ENCODE results near the gene GABRE. TPM values are rescaled to one million over a fixed set of nuclear protein-coding genes. Genes with fewer than 3 reads are reported as not detected.
A peak's percentile ranks its signal among the peaks of the same experiment; 100 is the strongest.

Gene GABRE
- total and polyA plus RNA-seq, 12 donors, result 2.8 to 77.8 (median 34.0) TPM

DNA sequence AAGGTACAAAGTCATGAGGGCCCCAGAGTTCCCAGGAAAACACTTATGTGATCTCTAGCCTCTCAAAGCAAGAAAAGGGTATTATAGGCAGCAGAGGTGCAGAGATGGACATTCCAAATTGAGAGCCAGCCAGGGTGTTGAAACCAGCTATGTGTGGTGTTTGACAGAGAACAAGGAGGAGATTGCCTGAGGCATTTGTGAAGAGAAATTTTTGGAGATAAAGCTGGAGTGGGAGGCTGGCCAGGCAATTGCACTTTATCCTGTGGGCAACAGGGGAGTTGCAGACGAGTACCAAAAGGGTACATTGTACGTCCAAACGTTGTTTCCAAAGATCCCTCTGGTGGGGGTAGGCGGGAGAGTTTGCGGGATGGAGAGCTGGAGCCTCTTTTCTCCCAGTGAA is 2.5 kb upstream of the GABRE start:
- peak in 4 of 8 donors; percentile 29 to 58 (median 46) for ATAC-seq
- Histone ChIP-seq H3K36me3 (no peaks in the 10 kb centered on the region), H3K9me3 (no peaks in the 10 kb centered on the region), H3K27ac (peak overlapping the region in 2 of 10 donors; percentile 31 to 44), H3K27me3 (peaks cover 0 to 27% (median 0%) of the 10 kb centered on the region in 7 donors), H3K4me1 (peaks cover 0 to 9% (median 0%) of the 10 kb centered on the region in 9 donors), H3K4me3 (no peak overlapping the region)
- WGBS, 2 donors, result 28 to 45% methylated on average over 5 of the region's 5 CpGs
- TF ChIP-seq, protein P1, sequence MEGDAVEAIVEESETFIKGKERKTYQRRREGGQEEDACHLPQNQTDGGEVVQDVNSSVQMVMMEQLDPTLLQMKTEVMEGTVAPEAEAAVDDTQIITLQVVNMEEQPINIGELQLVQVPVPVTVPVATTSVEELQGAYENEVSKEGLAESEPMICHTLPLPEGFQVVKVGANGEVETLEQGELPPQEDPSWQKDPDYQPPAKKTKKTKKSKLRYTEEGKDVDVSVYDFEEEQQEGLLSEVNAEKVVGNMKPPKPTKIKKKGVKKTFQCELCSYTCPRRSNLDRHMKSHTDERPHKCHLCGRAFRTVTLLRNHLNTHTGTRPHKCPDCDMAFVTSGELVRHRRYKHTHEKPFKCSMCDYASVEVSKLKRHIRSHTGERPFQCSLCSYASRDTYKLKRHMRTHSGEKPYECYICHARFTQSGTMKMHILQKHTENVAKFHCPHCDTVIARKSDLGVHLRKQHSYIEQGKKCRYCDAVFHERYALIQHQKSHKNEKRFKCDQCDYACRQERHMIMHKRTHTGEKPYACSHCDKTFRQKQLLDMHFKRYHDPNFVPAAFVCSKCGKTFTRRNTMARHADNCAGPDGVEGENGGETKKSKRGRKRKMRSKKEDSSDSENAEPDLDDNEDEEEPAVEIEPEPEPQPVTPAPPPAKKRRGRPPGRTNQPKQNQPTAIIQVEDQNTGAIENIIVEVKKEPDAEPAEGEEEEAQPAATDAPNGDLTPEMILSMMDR (IDR thresholded peaks at IDR 0.05), result no peak
- no peak for DNase-seq
- intact Hi-C loops (cut with DNase I), result no loop called here

DNA sequence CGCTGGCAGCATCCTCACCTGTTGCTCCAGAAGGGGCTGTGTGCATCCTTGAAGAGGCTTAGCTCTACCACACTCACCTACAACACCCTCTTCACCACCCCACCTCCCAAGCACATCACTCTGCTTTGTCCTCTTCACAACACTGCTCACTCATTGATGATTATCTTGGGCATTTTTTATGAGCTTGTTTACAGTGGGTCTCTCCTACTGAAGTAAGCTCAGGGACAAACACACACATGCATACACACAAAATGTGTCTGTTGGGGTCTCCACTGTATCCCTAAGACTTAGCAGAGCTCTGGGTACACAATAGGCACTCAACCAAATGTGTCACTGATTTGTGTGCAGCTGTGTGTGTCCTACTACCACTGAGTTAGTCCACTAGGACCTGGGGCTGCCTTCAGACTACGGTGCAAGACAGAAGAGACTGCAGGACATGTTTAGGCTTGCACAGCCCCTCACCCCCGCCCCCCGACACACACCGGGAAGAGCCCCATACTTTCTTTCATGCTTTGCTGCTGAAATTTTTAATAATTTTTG is 1.3 kb upstream of the GABRE start:
- ATAC-seq, result no peak
- H3K4me3 ChIP-seq, result no peak overlapping the region
- DNase-seq, result no peak
- H3K27ac ChIP-seq, result peak overlapping the region in 2 of 10 donors; percentile 31 to 44
- intact Hi-C loops (cut with DNase I), result no loop called here
- peaks cover 0 to 27% (median 0%) of the 10 kb centered on the region in 7 donors for H3K27me3 ChIP-seq
- no peaks in the 10 kb centered on the region for H3K36me3 ChIP-seq
- WGBS, 2 donors, result 89 to 95% methylated on average over 5 of the region's 5 CpGs
- H3K4me1 ChIP-seq, result peaks cover 0 to 7% (median 2%) of the 10 kb centered on the region in 9 donors
- TF ChIP-seq, protein P1 (IDR thresholded peaks at IDR 0.05), result no peak
- no peaks in the 10 kb centered on the region for H3K9me3 ChIP-seq

DNA sequence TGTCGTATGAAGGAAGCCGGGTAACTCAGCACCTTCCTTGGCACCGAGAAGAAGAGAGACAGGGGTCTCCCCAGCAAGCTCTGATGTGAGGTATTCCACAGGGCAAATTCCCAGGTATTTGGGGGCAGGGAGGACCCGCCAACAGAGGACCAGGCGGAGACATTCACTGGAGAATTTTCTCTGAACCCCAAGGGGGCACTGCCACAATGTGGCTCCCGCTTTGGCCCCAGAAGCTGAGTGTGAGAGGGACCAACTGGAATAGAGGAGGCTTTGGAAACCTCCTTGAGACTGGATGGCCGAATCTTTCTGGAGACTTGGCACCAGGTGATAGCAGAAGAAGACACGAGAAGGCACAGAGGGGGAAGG is 735 bp upstream of the GABRE start:
- no peaks in the 10 kb centered on the region for H3K9me3 ChIP-seq
- ATAC-seq, result no peak
- DNase-seq, result no peak
- H3K4me3 ChIP-seq, result peak overlapping the region in 5 of 10 donors; percentile 64 to 71 (median 69)
- intact Hi-C loops (cut with DNase I), result no loop called here
- no peaks in the 10 kb centered on the region for H3K36me3 ChIP-seq
- peaks cover 0 to 10% (median 3%) of the 10 kb centered on the region in 9 donors for H3K4me1 ChIP-seq
- peaks cover 0 to 27% (median 0%) of the 10 kb centered on the region in 7 donors for H3K27me3 ChIP-seq
- 71 to 72% methylated on average over 8 of the region's 8 CpGs for WGBS, 2 donors
- peak overlapping the region in 6 of 10 donors; percentile 74 to 88 (median 86) for H3K27ac ChIP-seq
- TF ChIP-seq, protein P1 (IDR thresholded peaks at IDR 0.05), result no peak

DNA sequence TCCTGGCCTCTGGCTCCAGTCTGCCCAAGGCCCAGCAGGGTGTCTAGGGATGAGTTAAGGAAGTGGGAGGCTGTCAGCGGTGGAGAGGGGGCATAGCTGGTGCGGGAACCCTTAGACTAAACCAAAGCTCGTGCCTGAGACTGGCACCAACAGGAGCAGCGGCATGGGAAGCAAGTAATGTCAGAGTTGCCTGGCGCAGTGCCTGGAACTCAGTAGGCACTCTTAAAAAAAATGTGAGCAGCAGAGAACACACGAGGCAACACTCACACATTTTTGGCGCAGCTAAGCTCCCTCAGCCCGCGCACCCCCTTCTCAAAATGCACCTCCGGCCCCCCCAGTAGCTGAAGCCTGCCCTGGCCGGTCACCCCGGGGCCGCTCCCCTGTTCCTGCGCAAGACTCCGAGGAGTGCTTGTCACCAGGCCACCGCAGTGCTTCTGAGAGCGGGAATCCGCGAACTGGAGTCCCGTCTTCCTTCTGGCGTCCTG is 583 bp downstream of the GABRE start:
- 2 to 3% methylated on average over 21 of the region's 21 CpGs for WGBS, 2 donors
- intact Hi-C loops (cut with DNase I), result no loop called here
- Histone ChIP-seq H3K4me3 (peak overlapping the region; percentile 35 to 71 (median 62)), H3K27me3 (peaks cover 0 to 27% (median 0%) of the 10 kb centered on the region in 7 donors), H3K4me1 (peaks cover 0 to 10% (median 3%) of the 10 kb centered on the region in 9 donors), H3K27ac (peak overlapping the region; percentile 16 to 88 (median 79)), H3K9me3 (no peaks in the 10 kb centered on the region), H3K36me3 (peaks cover 0 to 11% (median 0%) of the 10 kb centered on the region in 9 donors)
- ATAC-seq (peak; percentile 27 to 63 (median 48)), DNase-seq (peak; percentile 30 to 38)
- TF ChIP-seq, protein P1 (IDR thresholded peaks at IDR 0.05), result no peak

All from heart right ventricle (tissue), 16 donors.